ACC112 (cell line): ENCODE results near the gene NF2.
A peak's percentile ranks its signal among the peaks of the same experiment; 100 is the strongest.
"Not testable (repeated sequence)": the region's sequence is repeated elsewhere in the genome, so short reads cannot be mapped to it uniquely, and the experiment has no call there.

Experiments
- H2AFZ ChIP-seq: fragments of 200-600 bp; sonication (generic); one replicate; pipeline ENCODE4 v1.6.0; 2017; ENCODE audit warnings: antibody characterized with exemption, low read length; ENCODE audit not compliant: unreplicated experiment
- H3K27ac ChIP-seq: fragments of 200-600 bp; sonication (generic); 2 replicates; pipeline ENCODE4 v1.5.1; 2014; ENCODE audit warnings: low read depth, mild to moderate bottlenecking, antibody characterized with exemption, low read length, moderate library complexity
- H3K27me3 ChIP-seq: fragments of 200-600 bp; sonication (generic); 2 replicates; pipeline ENCODE4 v1.6.1; 2014; ENCODE audit warnings: mild to moderate bottlenecking, antibody characterized with exemption, low read length, moderate library complexity, mixed read lengths; ENCODE audit not compliant: insufficient read depth
- H3K36me3 ChIP-seq: fragments of 200-600 bp; sonication (generic); 2 replicates; pipeline ENCODE4 v1.6.1; 2016; ENCODE audit warnings: mild to moderate bottlenecking, antibody characterized with exemption, low read length, moderate library complexity, mixed read lengths; ENCODE audit not compliant: insufficient read depth
- H3K4me1 ChIP-seq: fragments of 200-600 bp; sonication (generic); one replicate; pipeline ENCODE4 v1.6.1; 2016; ENCODE audit warnings: low read length, mixed read lengths; ENCODE audit not compliant: insufficient read depth, unreplicated experiment, control insufficient read depth
- H3K4me3 ChIP-seq: fragments of 200-600 bp; sonication (generic); 2 replicates; pipeline ENCODE4 v1.5.1; 2014; ENCODE audit warnings: mild to moderate bottlenecking, low read depth, low read length
- H3K79me2 ChIP-seq: fragments of 200-600 bp; sonication (generic); one replicate; pipeline ENCODE4 v1.6.0; 2016; ENCODE audit warnings: low read length; ENCODE audit not compliant: control insufficient read depth, unreplicated experiment, insufficient read depth

NF2 gene

GRCh38 chr22:29574762-29575450, 28.5 kb upstream of the NF2 start:
- Histone ChIP-seq H3K4me1 (no peaks in the 10 kb centered on the region), H3K27ac (no peak overlapping the region), H3K4me3 (no peak overlapping the region), H2AFZ (no peak overlapping the region), H3K79me2 (no peaks in the 10 kb centered on the region), H3K27me3 (no peaks in the 10 kb centered on the region), H3K36me3 (no peaks in the 10 kb centered on the region)

GRCh38 chr22:29578462-29579200, 24.8 kb upstream of the NF2 start:
- Histone ChIP-seq H3K27ac (no peak overlapping the region), H3K27me3 (no peaks in the 10 kb centered on the region), H3K4me3 (no peak overlapping the region), H3K4me1 (no peaks in the 10 kb centered on the region), H2AFZ (no peak overlapping the region), H3K79me2 (no peaks in the 10 kb centered on the region), H3K36me3 (no peaks in the 10 kb centered on the region)

GRCh38 chr22:29580200-29580810, 23.1 kb upstream of the NF2 start:
- Histone ChIP-seq H3K27ac (no peak overlapping the region), H3K4me3 (peak overlapping the region; percentile 90), H2AFZ (peak overlapping the region; percentile 65), H3K36me3 (no peaks in the 10 kb centered on the region), H3K27me3 (no peaks in the 10 kb centered on the region), H3K79me2 (no peaks in the 10 kb centered on the region), H3K4me1 (no peaks in the 10 kb centered on the region)

GRCh38 chr22:29581799-29582198, 21.6 kb upstream of the NF2 start:
- Histone ChIP-seq H3K4me1 (no peaks in the 10 kb centered on the region), H3K79me2 (no peaks in the 10 kb centered on the region), H3K27ac (no peak overlapping the region), H3K36me3 (no peaks in the 10 kb centered on the region), H3K27me3 (no peaks in the 10 kb centered on the region), H3K4me3 (peak overlapping the region; percentile 90; the same call in 1 of the 2 replicates), H2AFZ (no peak overlapping the region)

GRCh38 chr22:29584975-29585374, 18.5 kb upstream of the NF2 start:
- H3K36me3 ChIP-seq, result no peaks in the 10 kb centered on the region
- no peak overlapping the region for H3K4me3 ChIP-seq
- peaks cover 15% of the 10 kb centered on the region for H3K4me1 ChIP-seq
- H3K27me3 ChIP-seq, result no peaks in the 10 kb centered on the region
- H3K79me2 ChIP-seq, result no peaks in the 10 kb centered on the region
- H3K27ac ChIP-seq, result no peak overlapping the region
- H2AFZ ChIP-seq, result no peak overlapping the region

GRCh38 chr22:29586193-29586705, 17.2 kb upstream of the NF2 start:
- not testable (repeated sequence) for H3K4me3 ChIP-seq, H3K36me3 ChIP-seq, H3K27ac ChIP-seq, H3K79me2 ChIP-seq, H2AFZ ChIP-seq, H3K27me3 ChIP-seq
- peaks cover 15% of the 10 kb centered on the region for H3K4me1 ChIP-seq

- Histone ChIP-seq H3K79me2 (no peaks in the 10 kb centered on the region), H3K27ac (peak overlapping the region; percentile 64), H3K4me3 (0 out of 2 replicates have a peak overlapping the region, but pooled peaks have one; percentile 5), H3K4me1 (peaks cover 15% of the 10 kb centered on the region), H3K36me3 (no peaks in the 10 kb centered on the region), H2AFZ (no peak overlapping the region), H3K27me3 (no peaks in the 10 kb centered on the region)
These were observed 15.3 kb upstream of the NF2 start for GRCh38 chr22:29587938-29588699.

GRCh38 chr22:29593923-29594322, 9.5 kb upstream of the NF2 start:
- Histone ChIP-seq H3K79me2 (no peaks in the 10 kb centered on the region), H3K27ac (no peak overlapping the region), H3K4me1 (no peaks in the 10 kb centered on the region), H3K27me3 (no peaks in the 10 kb centered on the region), H3K4me3 (no peak overlapping the region), H2AFZ (no peak overlapping the region), H3K36me3 (no peaks in the 10 kb centered on the region)

- H3K79me2 ChIP-seq, H3K27ac ChIP-seq, H3K4me1 ChIP-seq, H3K4me3 ChIP-seq, H3K36me3 ChIP-seq, H3K27me3 ChIP-seq, H2AFZ ChIP-seq: not testable (repeated sequence)
These were observed 9.0 kb upstream of the NF2 start for GRCh38 chr22:29594447-29594846.

GRCh38 chr22:29596408-29596807, 7.0 kb upstream of the NF2 start:
- Histone ChIP-seq H3K79me2 (no peaks in the 10 kb centered on the region), H3K36me3 (no peaks in the 10 kb centered on the region), H3K27me3 (no peaks in the 10 kb centered on the region), H2AFZ (no peak overlapping the region), H3K4me1 (no peaks in the 10 kb centered on the region), H3K4me3 (no peak overlapping the region), H3K27ac (no peak overlapping the region)
